CD4-positive, alpha-beta memory T cell (primary cell): Measurements from ENCODE around the gene ZNF441. TPM values are rescaled to one million over a fixed set of nuclear protein-coding genes. Genes with fewer than 3 reads are reported as not detected.
A peak's percentile ranks its signal among the peaks of the same experiment; 100 is the strongest.
"Not testable (repeated sequence)": the region's sequence is repeated elsewhere in the genome, so short reads cannot be mapped to it uniquely, and the experiment has no call there.

Experiments
- CTCF ChIA-PET: fragments of 350-600 bp; sonication (Branson Sonifier 250); formaldehyde crosslinking; loops from one replicate; lab custom pipeline; 2021; ENCODE audit warnings: inconsistent platforms; ENCODE audit not compliant: partially characterized antibody; lab: Charles Lee
- POLR2A ChIA-PET: fragments of 350-600 bp; sonication (Branson Sonifier 250); formaldehyde crosslinking; loops from one replicate; lab custom pipeline; 2021; ENCODE audit not compliant: partially characterized antibody; lab: Charles Lee
- DNase-seq, 5 donors: peaks; one replicate each; pipeline versions ENCODE4 v3.0.0 to v3.0.0-alpha.2; 2020 to 2022; ENCODE audit warnings: mixed read lengths in 1 of 5
- H3K27ac ChIP-seq: one replicate; pipeline ENCODE4 v1.7.0; 2013; ENCODE audit warnings: low read depth, low read length
- H3K27me3 ChIP-seq: 2 replicates; pipeline ENCODE4 v1.7.0; 2013; ENCODE audit warnings: mild to moderate bottlenecking, low read length, moderate library complexity; ENCODE audit not compliant: insufficient read depth
- H3K36me3 ChIP-seq: 2 replicates; pipeline ENCODE4 v1.7.0; 2013; ENCODE audit warnings: mild to moderate bottlenecking, low read length, moderate library complexity; ENCODE audit not compliant: insufficient read depth
- H3K4me1 ChIP-seq: 2 replicates; pipeline ENCODE4 v1.7.0; 2013; ENCODE audit warnings: mild to moderate bottlenecking, low read length, moderate library complexity; ENCODE audit not compliant: insufficient read depth
- H3K4me3 ChIP-seq, 2 donors: one replicate each; pipeline ENCODE4 v1.7.0; 2013; ENCODE audit warnings: low read length in 2 of 2, mild to moderate bottlenecking in 1 of 2
- H3K9me3 ChIP-seq, 2 donors: one replicate each; pipeline ENCODE4 v1.7.0; 2013; ENCODE audit warnings: low read length in 2 of 2, control low read depth in 1 of 2; ENCODE audit not compliant: control insufficient read depth in 1 of 2
- H3K27ac Mint-ChIP-seq, 7 donors: one replicate each; pipeline ENCODE4 v1.8.0; 2020 to 2021; ENCODE audit warnings: mixed read lengths in 7 of 7, mild to moderate bottlenecking in 6 of 7, inconsistent platforms in 3 of 7, moderate library complexity in 3 of 7
- H3K27me3 Mint-ChIP-seq, 2 donors: one replicate each; pipeline ENCODE4 v1.8.0; 2020 to 2021; ENCODE audit warnings: mixed read lengths in 2 of 2
- H3K36me3 Mint-ChIP-seq, 2 donors: one replicate each; pipeline ENCODE4 v1.8.0; 2020 to 2021; ENCODE audit warnings: mixed read lengths in 2 of 2, inconsistent platforms in 1 of 2, mild to moderate bottlenecking in 1 of 2
- H3K4me1 Mint-ChIP-seq, 4 donors: one replicate each; pipeline ENCODE4 v1.8.0; 2020 to 2021; ENCODE audit warnings: mixed read lengths in 4 of 4, mild to moderate bottlenecking in 1 of 4
- H3K4me3 Mint-ChIP-seq, 8 donors: one replicate each; pipeline ENCODE4 v1.8.0; 2020 to 2021; ENCODE audit warnings: mixed read lengths in 8 of 8, mild to moderate bottlenecking in 7 of 8, moderate library complexity in 6 of 8, inconsistent platforms in 3 of 8
- H3K9me3 Mint-ChIP-seq, 8 donors: one replicate each; pipeline ENCODE4 v1.8.0; 2020 to 2021; ENCODE audit warnings: mixed read lengths in 8 of 8, mild to moderate bottlenecking in 5 of 8, inconsistent platforms in 3 of 8, moderate library complexity in 1 of 8
- intact Hi-C: fragments of 100-400 bp; cut with micrococcal nuclease; formaldehyde crosslinking; loops from one replicate; pipeline ENCODE4 v1.15.1; 2023
- polyA plus RNA-seq, 2 donors: library from polyadenylated mRNA; unstranded; fragments of 300-500 nt; fragmentation: Illumina TruSeq; gene quantifications; one replicate each; pipeline ENCODE4 v1.2.3, GENCODE V29; 2021
- total RNA-seq, 2 experiments: library from RNA; stranded (reverse); gene quantifications; one replicate each; pipeline ENCODE4 v1.2.3, GENCODE V29; 2021

The ZNF441 gene
- total and polyA plus RNA-seq, 4 experiments from 2014 or later, result 2.3 to 21.5 (median 13.0) TPM

DNA sequence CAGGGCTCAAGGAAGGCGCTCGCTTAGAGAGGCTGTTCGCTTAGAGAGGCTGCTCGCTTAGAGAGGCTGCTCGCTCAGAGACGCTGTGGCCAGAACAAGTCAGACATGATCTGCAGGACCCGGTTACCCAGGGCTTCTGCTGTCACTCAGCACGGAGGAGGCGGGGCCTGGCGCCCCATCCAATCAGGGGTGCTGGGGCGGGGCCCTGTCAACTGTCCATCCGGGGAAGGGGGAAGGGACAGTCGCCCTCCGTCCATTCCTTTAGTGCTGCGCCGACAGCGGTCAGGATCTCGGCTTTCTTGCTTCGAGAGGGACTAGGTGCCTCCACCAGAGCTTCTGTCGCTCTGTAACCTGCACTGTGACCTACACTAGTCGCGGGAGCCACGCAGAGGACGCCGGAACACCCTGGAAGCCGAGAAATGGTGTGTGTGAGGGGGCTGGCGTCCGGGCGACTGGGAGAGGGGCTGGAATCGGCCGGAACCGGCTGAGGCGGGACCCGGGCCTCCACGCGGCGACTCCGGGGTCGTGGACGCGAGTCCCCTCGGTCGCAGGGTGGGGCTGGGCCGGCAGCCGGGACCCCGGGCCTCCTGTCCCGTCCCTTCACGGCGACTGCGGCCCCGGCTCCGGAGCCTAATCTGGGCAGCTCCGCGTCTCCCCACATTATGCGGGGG is 47.4 kb downstream of the ZNF441 start, which contains the start of gene ZNF440:
TSS of gene ZNF440 (plus strand) at position 245 of the 671 bp plus-strand sequence. CDS start at position 420, 175 bp downstream.
- no peaks in the 10 kb centered on the region for H3K9me3 ChIP-seq

GRCh38 chr19:11814700-11815035 is 47.9 kb downstream of the ZNF441 start:
- Mint-ChIP-seq H3K27ac (peak overlapping the region in 3 of 7 donors; percentile 8 to 55 (median 27)), H3K4me3 (peak overlapping the region; percentile 68 to 95 (median 88)), H3K36me3 (peaks cover 14 to 17% of the 10 kb centered on the region in 2 donors), H3K27me3 (no peaks in the 10 kb centered on the region), H3K4me1 (peaks cover 13 to 29% (median 21%) of the 10 kb centered on the region in 4 donors), H3K9me3 (peaks cover 0 to 11% (median 0%) of the 10 kb centered on the region in 8 donors)
- H3K9me3 ChIP-seq, result no peaks in the 10 kb centered on the region
- CTCF ChIA-PET, result interaction anchor here (7.8 kb wide), 1 partner anchor 16 kb away, joined by 92 read pairs; the partner anchor contains the start of gene ZNF491
- no peak for DNase-seq
- H3K27me3 ChIP-seq, result no peaks in the 10 kb centered on the region
- POLR2A ChIA-PET, result interaction anchor here (0.7 to 2.0 kb wide), 8 partner anchors 12 to 518 kb away, joined by 3 to 6 read pairs (median 4); partner anchors contain the start of genes ZNF441, ZNF491, ZNF563 and ZNF763
- peak overlapping the region; percentile 64 to 89 for H3K4me3 ChIP-seq
- intact Hi-C loops, result loop anchor here (1.0 to 5.0 kb wide), 4 partner anchors 16 to 173 kb away; partner anchors contain the start of genes ZNF441 and ZNF491
- peaks cover 17% of the 10 kb centered on the region for H3K4me1 ChIP-seq
- H3K27ac ChIP-seq, result peak overlapping the region; percentile 56
- no peaks in the 10 kb centered on the region for H3K36me3 ChIP-seq

More for the DNA sequence above, 47.4 kb downstream of the ZNF441 start, which contains the start of gene ZNF440:
- CTCF ChIA-PET, result interaction anchor here (0.6 to 7.8 kb wide), 4 partner anchors 9 to 326 kb away, joined by 3 to 92 read pairs (median 4); partner anchors contain the start of genes ZNF20 and ZNF491
- H3K4me3 Mint-ChIP-seq, result peak within 1 kb of the TSS; percentile 93 to 96 (median 95)
- H3K4me3 ChIP-seq, result peak within 1 kb of the TSS; percentile 64 to 89
- POLR2A ChIA-PET, result interaction anchor here (0.7 to 2.0 kb wide), 9 partner anchors 12 to 519 kb away, joined by 3 to 6 read pairs (median 4); partner anchors contain the start of genes ZNF441, ZNF491, ZNF563 and ZNF763
- peaks cover 17% of the 10 kb centered on the region for H3K4me1 ChIP-seq
- H3K4me1 Mint-ChIP-seq, result peaks cover 13 to 29% (median 21%) of the 10 kb centered on the region in 4 donors
- H3K9me3 Mint-ChIP-seq, result peaks cover 0 to 13% (median 2%) of the 10 kb centered on the region in 8 donors
- no peaks in the 10 kb centered on the region for H3K27me3 ChIP-seq
- H3K36me3 Mint-ChIP-seq, result peaks cover 14 to 17% of the 10 kb centered on the region in 2 donors
- peak; percentile 74 to 82 (median 74) for DNase-seq
- no peaks in the 10 kb centered on the region for H3K27me3 Mint-ChIP-seq
- H3K27ac Mint-ChIP-seq, result peak within 1 kb of the TSS; percentile 55 to 91 (median 86)
- intact Hi-C loops, result loop anchor here (1.0 to 5.0 kb wide), 4 partner anchors 16 to 173 kb away; partner anchors contain the start of genes ZNF441 and ZNF491
- H3K36me3 ChIP-seq, result no peaks in the 10 kb centered on the region
- peak within 1 kb of the TSS; percentile 56 for H3K27ac ChIP-seq

GRCh38 chr19:11821474-11822109 is 54.8 kb downstream of the ZNF441 start:
- H3K4me3 ChIP-seq, result no peak overlapping the region
- ChIA-PET CTCF (no interaction called here), POLR2A (no interaction called here)
- H3K36me3 ChIP-seq, result peaks cover 7% of the 10 kb centered on the region
- no peak for DNase-seq
- H3K27ac Mint-ChIP-seq, result no peak overlapping the region
- H3K27ac ChIP-seq, result no peak overlapping the region
- H3K9me3 Mint-ChIP-seq, result peaks cover 6 to 58% (median 38%) of the 10 kb centered on the region in 8 donors
- no peaks in the 10 kb centered on the region for H3K4me1 ChIP-seq
- H3K9me3 ChIP-seq, result peaks cover 0 to 4% of the 10 kb centered on the region in 2 donors
- peaks cover 3 to 12% (median 7%) of the 10 kb centered on the region in 4 donors for H3K4me1 Mint-ChIP-seq
- H3K27me3 Mint-ChIP-seq, result no peaks in the 10 kb centered on the region
- no peaks in the 10 kb centered on the region for H3K27me3 ChIP-seq
- peak overlapping the region in 1 of 8 donors; percentile 8 for H3K4me3 Mint-ChIP-seq
- intact Hi-C loops, result no loop called here
- peaks cover 42 to 48% of the 10 kb centered on the region in 2 donors for H3K36me3 Mint-ChIP-seq

DNA sequence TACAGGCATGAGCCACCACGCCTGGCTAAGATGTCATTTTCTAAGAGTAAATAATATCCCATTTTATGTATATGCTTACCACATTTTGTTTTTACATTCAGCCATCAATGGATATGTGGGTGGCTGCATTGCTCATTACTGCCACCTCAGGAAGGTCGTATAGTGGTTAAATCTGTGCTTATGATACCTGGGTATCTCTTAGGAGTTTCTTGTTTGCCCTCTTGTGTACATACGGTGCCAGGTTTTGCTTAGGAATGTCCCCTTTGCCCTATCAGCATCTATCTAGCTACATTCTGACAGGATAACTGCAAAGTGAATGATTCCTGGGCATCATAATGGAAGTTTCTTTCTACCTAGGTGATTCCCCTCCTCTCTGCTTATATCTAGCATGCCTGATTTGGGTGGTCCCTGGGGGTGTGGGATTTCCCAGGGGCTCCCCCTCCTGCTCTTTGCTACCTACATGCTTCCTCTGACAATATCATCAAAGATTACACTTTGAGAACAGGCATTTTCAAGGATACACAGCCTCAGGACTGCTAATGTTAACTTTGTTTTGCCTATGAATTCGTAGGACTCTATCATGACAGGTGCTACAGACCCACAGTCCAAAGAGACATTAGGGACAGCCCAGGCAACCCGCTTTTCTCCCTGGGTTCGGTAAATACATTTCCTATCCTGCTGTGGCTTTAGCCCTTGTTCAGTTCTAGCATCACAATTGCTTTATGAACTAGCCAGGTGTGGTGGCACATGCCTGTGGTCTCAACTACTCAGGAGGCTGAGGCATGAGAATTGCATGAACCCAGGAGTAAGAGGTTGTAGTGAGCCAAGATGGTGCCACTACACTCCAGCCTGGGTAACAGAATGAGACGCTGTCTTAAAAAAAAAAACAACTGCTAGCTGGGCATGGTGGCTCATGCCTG is 62.4 kb downstream of the ZNF441 start:
- Histone ChIP-seq H3K9me3 (peaks cover 19 to 33% of the 10 kb centered on the region in 2 donors), H3K36me3 (peaks cover 22% of the 10 kb centered on the region)
- POLR2A ChIA-PET, CTCF ChIA-PET, H3K4me3 ChIP-seq, H3K4me3 Mint-ChIP-seq, H3K4me1 ChIP-seq, DNase-seq, H3K27me3 ChIP-seq, H3K27ac Mint-ChIP-seq, H3K27me3 Mint-ChIP-seq, intact Hi-C loops, H3K4me1 Mint-ChIP-seq, H3K27ac ChIP-seq: not testable (repeated sequence)
- peaks cover 0 to 98% (median 84%) of the 10 kb centered on the region in 8 donors for H3K9me3 Mint-ChIP-seq
- peaks cover 71 to 74% of the 10 kb centered on the region in 2 donors for H3K36me3 Mint-ChIP-seq

GRCh38 chr19:11832253-11832912 is 65.6 kb downstream of the ZNF441 start:
- peaks cover 22% of the 10 kb centered on the region for H3K36me3 ChIP-seq
- no peaks in the 10 kb centered on the region for H3K27me3 ChIP-seq
- Mint-ChIP-seq H3K9me3 (peaks cover 0 to 95% (median 86%) of the 10 kb centered on the region in 8 donors), H3K27ac (peak overlapping the region in 1 of 7 donors; percentile 48), H3K36me3 (peaks cover 61% of the 10 kb centered on the region in 2 donors), H3K4me3 (no peak overlapping the region), H3K27me3 (no peaks in the 10 kb centered on the region), H3K4me1 (no peaks in the 10 kb centered on the region)
- no peak for DNase-seq
- ChIA-PET CTCF (no interaction called here), POLR2A (no interaction called here)
- intact Hi-C loops, result no loop called here
- no peak overlapping the region for H3K27ac ChIP-seq
- no peak overlapping the region for H3K4me3 ChIP-seq
- H3K9me3 ChIP-seq, result peaks cover 19 to 34% of the 10 kb centered on the region in 2 donors
- H3K4me1 ChIP-seq, result no peaks in the 10 kb centered on the region

- Mint-ChIP-seq H3K36me3 (peaks cover 52 to 54% of the 10 kb centered on the region in 2 donors), H3K9me3 (peaks cover 0 to 92% (median 78%) of the 10 kb centered on the region in 8 donors), H3K27me3 (no peaks in the 10 kb centered on the region), H3K4me1 (no peaks in the 10 kb centered on the region), H3K27ac (no peak overlapping the region), H3K4me3 (no peak overlapping the region)
- H3K4me3 ChIP-seq, result no peak overlapping the region
- intact Hi-C loops, result no loop called here
- peaks cover 22% of the 10 kb centered on the region for H3K36me3 ChIP-seq
- H3K27me3 ChIP-seq, result no peaks in the 10 kb centered on the region
- H3K27ac ChIP-seq, result no peak overlapping the region
- peaks cover 19 to 34% of the 10 kb centered on the region in 2 donors for H3K9me3 ChIP-seq
- H3K4me1 ChIP-seq, result no peaks in the 10 kb centered on the region
- ChIA-PET POLR2A (no interaction called here), CTCF (no interaction called here)
- DNase-seq, result no peak
Measured at GRCh38 chr19:11833541-11833940, 66.7 kb downstream of the ZNF441 start.
